Fibroblast of lung (primary cell): Measurements from ENCODE around the gene SNX2. TPM values are rescaled to one million over a fixed set of nuclear protein-coding genes. Genes with fewer than 3 reads are reported as not detected.
"Not testable (repeated sequence)": the region's sequence is repeated elsewhere in the genome, so short reads cannot be mapped to it uniquely, and the experiment has no call there.

Experiments
- DNase-seq, 2 donors: peaks; one replicate each; pipeline versions ENCODE4 v3.0.0 to v3.0.0-alpha.2; 2010; ENCODE audit warnings: low read depth in 2 of 2
- H2AFZ ChIP-seq: 2 replicates; pipeline ENCODE4 v1.5.1; 2012; ENCODE audit warnings: low read length, control low read depth, inconsistent platforms
- H3K27ac ChIP-seq: 2 replicates; pipeline ENCODE4 v1.5.1; 2011; ENCODE audit warnings: low read length, control low read depth; ENCODE audit not compliant: insufficient read depth
- H3K27me3 ChIP-seq: 2 replicates; pipeline ENCODE4 v1.5.1; 2011; ENCODE audit warnings: mild to moderate bottlenecking, low read length; ENCODE audit not compliant: control insufficient read depth, insufficient read depth
- H3K36me3 ChIP-seq: 2 replicates; pipeline ENCODE4 v1.5.1; 2011; ENCODE audit warnings: low read length; ENCODE audit not compliant: control insufficient read depth, insufficient read depth
- H3K4me1 ChIP-seq: 2 replicates; pipeline ENCODE4 v1.5.1; 2011; ENCODE audit warnings: low read length; ENCODE audit not compliant: control insufficient read depth, insufficient read depth; ENCODE audit errors: extremely low read depth
- H3K4me2 ChIP-seq: 2 replicates; pipeline ENCODE4 v1.5.1; 2011; ENCODE audit warnings: low read length, control low read depth; ENCODE audit not compliant: insufficient read depth; ENCODE audit errors: extremely low read depth
- H3K4me3 ChIP-seq, 4 experiments: fragments of 200-600 bp in 1 of 4; sonication (generic) in 1 of 4; replicated peaks in 1 of 4; 2 replicates each; pipeline ENCODE4 v1.5.1; 2011 to 2016; ENCODE audit warnings: low read length in 4 of 4, low read depth in 3 of 4, mild to moderate bottlenecking in 3 of 4, control low read depth in 2 of 4, inconsistent platforms in 1 of 4, mixed read lengths in 1 of 4; ENCODE audit not compliant: insufficient read depth in 1 of 4; ENCODE audit errors: control extremely low read depth in 1 of 4
- H3K79me2 ChIP-seq: 2 replicates; pipeline ENCODE4 v1.5.1; 2012; ENCODE audit warnings: mild to moderate bottlenecking, low read length, inconsistent platforms; ENCODE audit not compliant: control insufficient read depth, insufficient read depth
- H3K9ac ChIP-seq: 2 replicates; pipeline ENCODE4 v1.5.1; 2011; ENCODE audit warnings: mild to moderate bottlenecking, low read length, control low read depth; ENCODE audit not compliant: insufficient read depth
- H3K9me3 ChIP-seq: 2 replicates; pipeline ENCODE4 v1.5.1; 2012; ENCODE audit warnings: low read depth, low read length; ENCODE audit not compliant: control insufficient read depth, insufficient read depth
- H4K20me1 ChIP-seq: 2 replicates; pipeline ENCODE4 v1.5.1; 2011; ENCODE audit warnings: low read length; ENCODE audit not compliant: control insufficient read depth, insufficient read depth; ENCODE audit errors: extremely low read depth
- EZH2 ChIP-seq: IDR thresholded peaks from 2 replicates; pipeline ENCODE4 v1.5.1; 2012; ENCODE audit warnings: low read length, control low read depth, mild to moderate bottlenecking; ENCODE audit errors: missing control alignments
- polyA plus RNA-seq, 2 donors: library from polyadenylated mRNA; depleted of rRNA in 1 of 2; stranded (reverse) in 1 of 2; unstranded in 1 of 2; fragments of >200 nt; gene quantifications; 2 replicates each; pipeline ENCODE4 v1.2.1, GENCODE V29; 2011 to 2012; ENCODE audit warnings: missing spikeins in 1 of 2
- total RNA-seq: library from RNA; depleted of rRNA; stranded (reverse); fragments of >200 nt; gene quantifications from 2 replicates; pipeline ENCODE4 v1.2.1, GENCODE V29; 2014
- TF ChIP-seq, protein P1 (sequence below), 2 donors: IDR thresholded peaks in 1 of 2; conservative IDR thresholded peaks in 1 of 2; 1 replicate in 1 of 2; 2 replicates in 1 of 2; pipeline ENCODE4 v1.5.1; 2011 to 2012; ENCODE audit warnings: low read length in 2 of 2, control low read depth in 1 of 2, inconsistent platforms in 1 of 2, low read depth in 1 of 2, mild to moderate bottlenecking in 1 of 2

The SNX2 gene
- total and polyA plus RNA-seq, 2 donors (not counting 1 experiment from before 2014, with no cell fraction given): 73.5 to 123 TPM

DNA sequence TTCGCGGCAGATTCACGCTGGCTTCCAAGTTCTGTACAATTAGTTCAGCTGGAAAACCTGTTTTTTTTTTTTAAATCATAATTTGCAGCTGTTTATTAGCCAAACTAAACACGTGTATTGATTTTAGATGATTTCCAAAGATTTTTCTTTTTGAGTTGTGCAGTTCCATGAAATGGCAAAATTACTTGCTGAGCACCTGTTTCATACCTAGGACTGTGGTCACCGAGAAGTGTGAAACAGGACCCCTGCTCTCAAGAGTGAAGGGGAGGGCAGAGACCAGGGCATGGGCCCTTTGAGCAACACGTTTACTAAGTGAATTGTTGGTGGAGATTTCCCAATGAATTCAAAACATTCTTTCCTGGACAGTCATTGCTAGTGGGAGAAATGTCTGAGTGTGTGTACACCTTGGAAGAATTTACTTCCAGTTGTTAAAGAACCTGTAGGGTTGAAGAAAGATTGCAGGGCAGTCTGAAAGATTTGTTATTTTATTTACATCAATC lies 71.2 kb downstream of the SNX2 start:
- peak overlapping the region; percentile 92 for H3K4me2 ChIP-seq
- H3K9me3 ChIP-seq: no peaks in the 10 kb centered on the region
- peak overlapping the region; percentile 67 to 89 (median 80) for H3K4me3 ChIP-seq
- no peaks in the 10 kb centered on the region for H4K20me1 ChIP-seq
- peak overlapping the region; percentile 83 for H3K9ac ChIP-seq
- no peaks in the 10 kb centered on the region for H3K27me3 ChIP-seq
- peak; percentile 52 to 83 for DNase-seq
- peaks cover 8% of the 10 kb centered on the region for H3K4me1 ChIP-seq
- H2AFZ ChIP-seq: peak overlapping the region; percentile 71
- H3K36me3 ChIP-seq: no peaks in the 10 kb centered on the region
- peak overlapping the region; percentile 73 for H3K27ac ChIP-seq
- peaks cover 1% of the 10 kb centered on the region for H3K79me2 ChIP-seq
- TF ChIP-seq, protein P1, sequence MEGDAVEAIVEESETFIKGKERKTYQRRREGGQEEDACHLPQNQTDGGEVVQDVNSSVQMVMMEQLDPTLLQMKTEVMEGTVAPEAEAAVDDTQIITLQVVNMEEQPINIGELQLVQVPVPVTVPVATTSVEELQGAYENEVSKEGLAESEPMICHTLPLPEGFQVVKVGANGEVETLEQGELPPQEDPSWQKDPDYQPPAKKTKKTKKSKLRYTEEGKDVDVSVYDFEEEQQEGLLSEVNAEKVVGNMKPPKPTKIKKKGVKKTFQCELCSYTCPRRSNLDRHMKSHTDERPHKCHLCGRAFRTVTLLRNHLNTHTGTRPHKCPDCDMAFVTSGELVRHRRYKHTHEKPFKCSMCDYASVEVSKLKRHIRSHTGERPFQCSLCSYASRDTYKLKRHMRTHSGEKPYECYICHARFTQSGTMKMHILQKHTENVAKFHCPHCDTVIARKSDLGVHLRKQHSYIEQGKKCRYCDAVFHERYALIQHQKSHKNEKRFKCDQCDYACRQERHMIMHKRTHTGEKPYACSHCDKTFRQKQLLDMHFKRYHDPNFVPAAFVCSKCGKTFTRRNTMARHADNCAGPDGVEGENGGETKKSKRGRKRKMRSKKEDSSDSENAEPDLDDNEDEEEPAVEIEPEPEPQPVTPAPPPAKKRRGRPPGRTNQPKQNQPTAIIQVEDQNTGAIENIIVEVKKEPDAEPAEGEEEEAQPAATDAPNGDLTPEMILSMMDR (conservative IDR thresholded peaks at IDR 0.05 in 1 of 2, IDR thresholded peaks at IDR 0.05 in 1 of 2; ENCODE audit: low read depth in 1 of 2, low read length in 2 of 2): no peak
- no peak for TF ChIP-seq EZH2

DNA sequence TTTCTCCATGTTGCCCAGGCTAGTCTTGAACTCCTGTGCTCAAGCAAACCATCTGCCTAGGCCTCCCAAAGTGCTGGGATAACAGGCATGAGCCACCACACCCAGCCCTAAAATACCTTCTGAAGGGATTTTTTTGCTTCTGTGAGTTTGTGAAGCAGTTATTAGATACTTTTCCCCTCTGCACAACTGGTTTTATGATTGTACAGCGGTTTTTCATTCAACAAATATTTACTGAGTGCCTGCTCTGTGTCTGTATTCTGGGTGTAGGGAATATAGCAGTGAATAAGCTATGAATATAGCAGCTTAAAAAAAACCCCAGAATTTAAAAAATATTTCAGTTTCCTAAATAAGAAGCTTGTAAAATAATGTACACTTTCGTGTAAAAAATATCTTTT lies 72.8 kb downstream of the SNX2 start:
- H4K20me1 ChIP-seq: no peaks in the 10 kb centered on the region
- H3K4me3 ChIP-seq: no peak overlapping the region
- TF ChIP-seq, protein P1 (conservative IDR thresholded peaks at IDR 0.05 in 1 of 2, IDR thresholded peaks at IDR 0.05 in 1 of 2; ENCODE audit: low read depth in 1 of 2, low read length in 2 of 2): no peak
- no peak for TF ChIP-seq EZH2
- H3K4me1 ChIP-seq: peaks cover 8% of the 10 kb centered on the region
- no peak for DNase-seq
- H3K79me2 ChIP-seq: peaks cover 3% of the 10 kb centered on the region
- H2AFZ ChIP-seq: no peak overlapping the region
- no peak overlapping the region for H3K27ac ChIP-seq
- H3K9ac ChIP-seq: no peak overlapping the region
- H3K36me3 ChIP-seq: no peaks in the 10 kb centered on the region
- no peaks in the 10 kb centered on the region for H3K9me3 ChIP-seq
- H3K4me2 ChIP-seq: no peak overlapping the region
- H3K27me3 ChIP-seq: no peaks in the 10 kb centered on the region

DNA sequence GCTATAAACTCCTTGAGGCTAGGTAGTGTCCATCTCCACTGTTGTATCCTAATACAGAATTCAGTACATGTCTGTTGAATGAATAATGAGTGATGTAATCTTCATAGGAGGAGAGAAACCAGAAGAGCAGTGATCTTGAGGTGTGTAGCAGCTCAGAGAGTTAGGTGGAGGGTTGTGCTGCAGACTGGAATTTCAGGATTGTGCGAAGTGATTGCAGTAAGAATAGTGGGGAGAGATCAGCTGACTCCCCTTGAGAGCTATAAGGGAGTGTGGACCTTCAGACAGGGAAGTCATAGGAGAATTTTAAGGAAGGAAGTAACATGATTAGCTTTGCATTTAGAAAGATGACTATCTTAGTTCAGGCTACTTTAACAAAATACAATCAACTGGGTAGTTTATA lies 74.9 kb downstream of the SNX2 start:
- TF ChIP-seq EZH2: no peak
- TF ChIP-seq, protein P1 (conservative IDR thresholded peaks at IDR 0.05 in 1 of 2, IDR thresholded peaks at IDR 0.05 in 1 of 2; ENCODE audit: low read depth in 1 of 2, low read length in 2 of 2): no peak
- peaks cover 5% of the 10 kb centered on the region for H3K79me2 ChIP-seq
- no peaks in the 10 kb centered on the region for H3K27me3 ChIP-seq
- H3K27ac ChIP-seq: no peak overlapping the region
- no peaks in the 10 kb centered on the region for H3K36me3 ChIP-seq
- no peaks in the 10 kb centered on the region for H3K9me3 ChIP-seq
- no peak overlapping the region for H3K4me3 ChIP-seq
- no peaks in the 10 kb centered on the region for H4K20me1 ChIP-seq
- H3K4me1 ChIP-seq: peaks cover 2% of the 10 kb centered on the region
- peak; percentile 9 to 51 for DNase-seq
- no peak overlapping the region for H3K4me2 ChIP-seq
- no peak overlapping the region for H2AFZ ChIP-seq
- no peak overlapping the region for H3K9ac ChIP-seq

DNA sequence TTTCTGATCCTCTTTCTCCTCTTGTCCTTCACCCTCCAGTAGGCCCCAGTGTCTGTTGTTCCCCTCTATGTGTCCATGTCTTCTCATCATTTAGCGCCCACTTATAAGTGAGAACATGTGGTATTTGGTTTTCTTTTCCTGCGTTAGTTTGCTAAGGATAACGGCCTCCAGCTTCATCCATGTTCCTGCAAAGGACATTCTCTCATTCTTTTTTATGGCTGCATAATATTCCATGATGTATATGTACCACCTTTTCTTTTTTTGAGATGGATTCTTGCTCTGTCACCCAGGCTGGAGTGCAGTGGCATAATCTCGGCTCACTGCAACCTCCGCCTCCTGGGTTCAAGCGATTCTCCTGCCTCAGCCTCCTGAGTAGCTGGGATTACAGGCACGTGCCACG lies 82.7 kb downstream of the SNX2 start:
- not testable (repeated sequence) for H3K27ac ChIP-seq, H3K27me3 ChIP-seq, H3K9ac ChIP-seq, H3K36me3 ChIP-seq, H3K4me3 ChIP-seq, DNase-seq, H3K4me2 ChIP-seq, H3K9me3 ChIP-seq, H4K20me1 ChIP-seq, H3K4me1 ChIP-seq, H3K79me2 ChIP-seq, H2AFZ ChIP-seq
